ENCODE measurements around the gene SEPTIN3.

The SEPTIN3 gene, protein sequence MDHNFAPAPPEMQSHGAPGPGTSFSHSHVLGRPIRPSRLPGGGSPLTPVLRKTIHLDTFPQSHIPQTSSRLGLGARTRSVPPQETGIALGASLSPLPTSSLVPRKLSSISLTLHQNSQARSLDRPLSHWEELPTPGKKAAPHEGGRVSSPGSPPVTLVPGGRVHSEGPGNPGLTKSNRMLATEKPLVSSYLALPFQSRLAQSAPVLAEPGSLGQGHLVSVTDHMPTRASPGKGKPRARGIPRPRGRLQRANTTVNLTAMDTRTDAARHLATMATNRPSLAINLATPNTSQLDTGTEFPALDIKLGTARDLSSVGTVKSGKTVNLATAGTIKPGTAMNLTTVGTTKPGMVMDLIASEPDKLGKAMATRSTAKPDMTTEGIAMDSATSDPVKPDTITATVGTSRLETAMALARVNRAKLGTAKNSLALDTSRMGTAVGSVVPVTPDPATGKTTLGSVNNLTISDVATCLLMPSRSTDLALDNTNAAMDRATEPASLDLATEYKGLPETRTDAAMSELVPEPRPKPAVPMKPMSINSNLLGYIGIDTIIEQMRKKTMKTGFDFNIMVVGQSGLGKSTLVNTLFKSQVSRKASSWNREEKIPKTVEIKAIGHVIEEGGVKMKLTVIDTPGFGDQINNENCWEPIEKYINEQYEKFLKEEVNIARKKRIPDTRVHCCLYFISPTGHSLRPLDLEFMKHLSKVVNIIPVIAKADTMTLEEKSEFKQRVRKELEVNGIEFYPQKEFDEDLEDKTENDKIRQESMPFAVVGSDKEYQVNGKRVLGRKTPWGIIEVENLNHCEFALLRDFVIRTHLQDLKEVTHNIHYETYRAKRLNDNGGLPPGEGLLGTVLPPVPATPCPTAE

DNA sequence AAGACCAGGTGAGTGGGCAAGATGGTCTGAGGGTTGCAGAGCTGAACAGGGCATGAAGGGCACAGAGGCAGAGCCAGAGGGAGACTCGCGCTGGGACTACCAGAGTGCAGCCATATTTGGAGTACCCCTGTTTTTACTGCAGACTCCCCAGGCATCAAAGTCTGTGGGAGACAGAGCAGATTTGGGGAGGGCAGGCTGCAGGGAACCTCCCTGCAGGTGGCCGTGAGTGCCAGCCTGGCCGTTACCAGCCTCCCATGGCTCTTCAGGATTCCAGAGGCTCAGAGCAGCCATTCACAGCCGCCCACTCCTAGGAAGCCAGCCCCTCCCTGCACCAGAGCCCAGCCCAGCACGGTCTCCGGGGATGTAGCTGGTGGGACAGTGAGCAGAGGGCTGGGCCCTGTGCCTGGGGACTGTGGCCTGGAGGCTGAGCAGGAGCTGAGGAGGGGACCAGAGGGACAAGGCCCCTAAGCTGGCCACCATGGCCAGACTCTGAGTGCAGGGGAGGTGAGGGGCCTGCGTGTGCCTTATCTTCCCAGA, at the start of gene SEPTIN3:
Gene SEPTIN3 (plus strand): TSS at position 334 of the 537 bp plus-strand sequence. CDS start 2,050 bp downstream, outside the sequence.
- no peak for DNase-seq

DNA sequence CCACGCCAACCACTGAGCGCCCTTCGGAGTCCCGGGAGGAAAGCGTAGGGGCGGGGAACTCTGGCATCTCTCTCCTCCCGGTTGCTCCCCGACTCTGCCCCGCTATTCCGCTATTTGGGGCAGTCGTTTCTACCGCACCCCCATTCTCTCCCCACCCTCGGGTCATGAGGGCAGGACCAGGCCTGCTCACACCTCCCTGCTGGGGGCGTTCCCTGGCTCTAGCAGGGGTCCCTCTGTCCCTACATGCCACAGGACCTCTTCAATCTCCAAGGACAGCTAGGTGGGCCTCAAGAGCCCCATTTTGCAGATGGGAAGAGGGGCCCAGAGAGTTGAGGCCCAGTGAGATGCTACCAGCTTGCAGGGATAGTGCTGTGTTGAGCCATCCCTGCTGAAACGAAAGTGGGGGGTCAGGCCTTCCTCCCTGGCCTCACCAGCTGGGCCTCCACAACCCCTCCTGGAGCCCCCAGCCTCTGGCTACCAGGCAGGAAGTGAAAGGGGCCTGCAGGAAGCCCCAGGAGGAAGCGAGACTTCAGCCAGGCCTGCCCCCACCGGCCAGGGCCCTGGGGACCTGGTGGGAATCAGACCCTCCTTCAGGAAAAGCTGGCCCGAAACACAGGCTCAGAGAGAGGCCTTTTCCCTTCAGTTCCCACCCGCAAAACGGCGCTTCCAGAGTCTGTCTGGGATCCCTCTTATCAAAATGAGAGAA, 48.8 kb upstream of the SEPTIN3 start:
- DNase-seq, result no peak

DNA sequence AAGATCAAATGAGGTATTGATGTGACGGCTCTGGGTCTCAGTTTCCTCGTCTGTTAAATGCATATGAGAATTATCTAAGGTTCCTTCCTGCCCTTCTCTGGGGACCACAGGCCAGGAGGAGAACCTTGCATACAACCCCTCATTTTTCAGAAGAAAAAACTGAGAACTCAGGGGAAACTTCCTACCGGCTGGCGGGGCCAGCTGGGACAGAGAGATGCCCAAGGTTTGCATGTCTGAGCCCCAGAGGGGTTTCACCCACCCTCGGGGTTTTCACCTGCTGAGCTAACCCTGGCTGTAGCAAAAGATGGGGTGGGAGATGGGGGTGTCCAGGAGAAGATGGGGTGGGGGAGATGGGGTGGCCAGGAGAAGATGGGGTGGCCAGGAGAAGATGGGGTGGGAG, 46.9 kb upstream of the SEPTIN3 start:
- no peak for DNase-seq

DNA sequence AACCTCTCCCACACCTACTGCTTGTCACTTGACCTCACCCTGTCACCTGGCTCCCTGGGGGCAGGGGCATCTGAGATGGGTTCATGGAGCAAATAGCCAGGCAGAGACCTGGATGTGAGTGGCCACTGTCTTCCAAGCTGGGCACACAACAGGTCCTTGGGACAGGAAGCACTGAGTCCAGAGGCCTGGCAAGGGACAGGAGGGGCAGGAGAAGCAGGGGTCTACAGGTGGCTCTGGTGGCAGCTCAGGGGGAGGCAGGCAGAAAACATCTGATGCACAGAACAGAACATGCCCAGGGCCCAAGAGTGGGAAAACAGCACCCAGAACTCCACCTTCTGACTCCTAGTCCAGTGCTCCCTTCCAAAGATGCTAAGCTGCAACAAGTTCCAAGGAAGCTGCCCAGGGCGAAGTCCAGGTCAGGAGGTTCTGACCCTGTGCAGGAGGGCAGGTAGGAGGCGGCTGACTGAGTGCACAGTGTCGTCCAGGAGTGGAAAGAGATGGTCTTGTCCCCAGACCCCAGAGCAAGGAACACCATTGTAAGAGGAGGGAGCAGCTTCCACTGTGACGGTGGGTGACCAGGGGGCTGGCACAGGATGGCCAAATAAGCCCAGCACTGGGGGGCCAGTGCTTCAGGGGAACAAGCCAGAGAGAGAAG, 46.2 kb upstream of the SEPTIN3 start:
- no peak for DNase-seq

DNA sequence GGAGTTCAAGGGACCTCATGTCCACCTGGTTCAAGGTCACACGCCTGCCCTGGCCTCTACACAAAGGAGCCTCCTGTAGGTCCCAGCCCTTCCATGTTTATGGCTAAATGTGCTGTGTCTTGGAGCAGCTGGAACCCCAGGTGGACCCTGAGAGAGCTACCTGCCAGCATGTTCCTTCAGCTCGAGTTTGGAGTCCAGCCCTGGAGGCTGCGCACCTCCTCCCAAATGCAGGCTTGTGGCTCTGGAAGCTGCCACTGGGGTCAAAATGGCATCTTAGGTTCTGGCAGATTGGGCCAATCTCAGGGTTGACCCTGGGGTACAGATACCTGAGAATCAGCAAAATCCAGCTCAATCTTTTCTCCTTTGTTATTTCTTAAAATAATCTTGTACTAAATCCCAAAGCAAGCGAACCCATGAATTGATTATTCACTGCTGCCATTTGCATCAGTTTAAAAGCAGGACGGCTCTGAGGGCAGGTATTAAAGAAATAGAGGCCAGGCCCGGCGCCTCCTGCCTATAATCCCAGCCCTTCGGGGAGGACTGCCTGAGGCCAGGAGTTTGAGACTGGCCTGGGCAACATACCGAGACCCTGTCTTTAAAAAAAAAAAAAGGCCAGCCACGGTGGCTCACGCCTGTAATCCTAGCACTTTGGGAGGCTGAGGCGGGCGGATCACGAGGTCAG, 45.5 kb upstream of the SEPTIN3 start:
- no peak for DNase-seq

DNA sequence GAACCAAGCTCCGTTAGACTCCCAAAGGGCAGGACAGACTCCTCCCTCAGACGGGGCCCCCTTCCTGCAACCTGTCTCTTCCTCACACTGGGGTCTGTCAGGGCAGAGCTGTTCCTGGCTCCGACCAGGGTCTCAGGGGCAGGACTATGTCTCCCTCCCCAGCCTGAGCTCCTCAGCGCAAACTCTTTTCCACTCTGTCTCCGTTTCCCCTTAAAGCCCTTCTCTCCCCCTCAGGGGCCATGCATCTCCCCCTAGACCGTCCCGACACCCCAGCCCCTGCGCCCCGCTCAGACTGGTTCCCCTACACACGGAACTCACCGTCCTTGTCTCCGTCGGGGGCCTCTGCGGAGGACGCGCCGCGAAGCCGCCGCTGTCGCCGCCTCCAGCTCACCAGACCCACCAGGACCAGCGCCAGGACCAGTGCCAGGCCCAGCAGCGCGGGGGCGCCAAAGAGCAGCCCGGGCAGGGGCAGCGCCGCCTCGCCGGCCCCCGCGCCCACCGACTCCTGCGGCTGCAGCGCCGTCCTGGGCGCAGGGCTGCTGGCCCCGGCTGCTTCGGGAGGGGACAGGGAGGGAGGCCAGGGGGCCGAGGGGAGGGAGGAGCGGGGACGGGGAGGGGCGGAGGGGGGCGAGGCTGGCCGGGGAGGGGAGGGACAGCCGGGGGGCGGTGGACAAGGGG, 43.3 kb upstream of the SEPTIN3 start:
- DNase-seq, result no peak

DNA sequence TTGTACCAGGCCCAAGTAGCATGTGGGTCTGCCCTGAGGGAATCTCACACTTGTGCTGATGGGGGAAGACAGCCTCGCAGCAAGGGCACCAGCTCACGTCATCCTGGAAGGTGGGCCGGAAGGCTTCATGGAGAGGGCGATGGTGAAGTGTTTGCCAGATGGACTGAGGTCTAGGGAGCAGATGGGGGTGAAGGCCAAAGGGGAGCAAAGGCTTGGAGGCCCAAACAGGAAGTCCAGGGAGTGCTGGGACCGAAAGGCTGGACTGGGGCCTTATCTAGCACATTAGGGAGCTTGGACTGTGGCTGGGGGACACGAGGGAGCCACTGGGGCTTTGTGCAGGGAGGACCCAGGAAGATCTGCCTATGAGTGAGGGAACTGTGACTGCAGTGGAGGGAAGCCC, 41.4 kb upstream of the SEPTIN3 start:
- no peak for DNase-seq

DNA sequence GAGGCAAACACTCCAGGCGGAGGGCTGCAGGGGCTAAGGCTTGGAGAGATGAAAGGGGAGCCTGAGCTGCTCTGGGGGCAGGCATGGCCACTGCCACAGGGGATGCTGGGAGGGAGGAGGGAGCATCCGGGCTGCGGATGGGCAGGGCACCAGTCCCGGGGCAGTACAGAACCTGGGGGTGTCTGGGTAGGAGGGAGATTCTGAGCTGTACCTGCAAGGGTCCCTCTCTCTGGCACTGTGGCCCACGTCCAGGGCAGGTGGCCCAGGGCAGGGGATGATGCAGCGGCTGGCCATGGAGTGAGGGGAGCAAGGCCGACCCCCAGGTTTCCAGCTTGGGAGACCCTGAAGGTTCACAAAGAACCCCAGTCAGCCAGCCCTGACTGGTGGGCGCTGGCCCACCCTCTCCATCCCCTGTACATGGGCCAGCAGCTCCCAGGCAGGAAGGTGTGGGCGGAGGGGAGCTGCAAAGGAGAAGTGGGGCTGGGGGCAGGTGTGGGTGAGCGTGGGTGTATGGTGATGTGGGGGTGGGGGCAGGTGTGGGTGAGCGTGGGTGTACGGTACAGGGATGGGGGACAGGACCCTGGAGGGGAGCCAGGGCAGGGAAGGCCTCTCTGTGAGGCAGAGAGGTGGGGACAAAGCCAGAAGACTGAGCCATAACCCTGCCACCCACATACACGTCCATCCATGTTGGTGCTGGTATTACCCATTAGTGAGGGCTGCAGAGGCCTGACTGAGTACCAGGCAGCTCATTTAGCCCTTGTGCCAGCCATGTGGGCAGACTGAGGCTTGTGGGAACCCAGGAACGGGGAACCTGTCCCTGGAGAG, 40.4 kb upstream of the SEPTIN3 start:
- DNase-seq, result no peak

DNA sequence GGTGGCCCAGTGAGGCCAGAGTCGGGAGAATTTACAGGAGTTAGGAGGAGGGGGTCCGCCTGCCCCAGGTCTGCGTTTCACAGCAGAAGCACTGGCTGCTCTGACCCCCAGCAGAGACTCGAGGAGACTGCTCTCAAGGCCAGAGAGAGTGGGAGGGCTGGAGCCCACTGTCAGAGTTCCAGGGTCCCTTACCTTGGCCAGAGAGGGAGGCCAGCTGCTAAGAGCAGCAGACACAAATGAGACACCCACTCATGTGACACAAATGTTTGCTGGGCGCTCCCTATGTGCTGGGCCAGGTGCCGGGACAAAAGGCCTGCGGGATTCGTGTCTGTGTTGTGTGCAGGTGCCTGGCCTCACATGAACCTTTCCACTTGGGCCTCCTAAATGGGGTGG, 39.8 kb upstream of the SEPTIN3 start:
- no peak for DNase-seq

DNA sequence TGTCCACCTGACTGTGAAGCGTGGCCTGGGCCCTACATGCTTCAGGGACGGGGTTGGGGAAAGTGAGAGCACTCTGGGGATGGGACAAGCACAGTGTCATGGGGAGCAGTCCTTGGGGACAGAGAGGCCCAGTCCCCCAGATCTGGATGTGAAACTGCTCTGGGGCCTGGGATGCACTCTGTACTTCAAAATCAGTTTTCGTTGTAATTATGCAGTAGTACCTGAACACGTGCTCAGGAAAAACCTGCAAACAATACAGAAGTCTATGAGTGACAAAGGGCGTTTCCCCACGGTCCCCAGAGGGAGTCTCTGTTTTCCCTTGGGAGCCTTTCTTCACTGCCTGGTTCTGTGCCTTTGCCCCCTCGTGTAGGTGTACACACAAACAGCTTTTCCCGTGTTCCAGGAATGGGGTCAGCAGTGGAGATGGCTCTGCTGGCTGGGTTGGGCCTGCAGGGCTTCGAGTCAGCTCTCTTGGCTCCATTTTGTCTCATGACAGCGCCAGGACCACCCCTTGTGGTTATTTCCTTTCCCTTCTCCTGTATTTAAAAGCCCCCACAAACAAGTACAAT, 37.5 kb upstream of the SEPTIN3 start:
- DNase-seq, result no peak

DNA sequence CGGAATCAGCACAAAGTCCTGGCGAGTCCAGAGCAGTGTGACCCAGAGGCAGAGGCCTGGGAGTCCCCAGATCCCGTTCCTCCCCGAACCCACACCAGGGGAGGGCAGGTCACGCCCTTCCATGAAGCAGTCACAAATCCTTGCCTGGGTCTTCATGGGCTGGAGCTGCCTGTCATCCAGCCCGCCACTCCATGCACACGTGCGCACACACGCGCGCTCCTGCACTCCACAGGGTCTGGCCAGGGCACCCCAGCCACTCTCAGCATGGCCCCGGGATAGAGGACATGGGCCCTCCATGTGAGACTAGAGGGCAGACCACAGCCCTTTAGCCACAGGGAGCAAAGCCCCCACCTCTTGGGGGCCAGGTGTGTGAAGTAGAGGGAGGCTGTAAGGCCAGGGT, 36.9 kb upstream of the SEPTIN3 start:
- DNase-seq, result no peak

DNA sequence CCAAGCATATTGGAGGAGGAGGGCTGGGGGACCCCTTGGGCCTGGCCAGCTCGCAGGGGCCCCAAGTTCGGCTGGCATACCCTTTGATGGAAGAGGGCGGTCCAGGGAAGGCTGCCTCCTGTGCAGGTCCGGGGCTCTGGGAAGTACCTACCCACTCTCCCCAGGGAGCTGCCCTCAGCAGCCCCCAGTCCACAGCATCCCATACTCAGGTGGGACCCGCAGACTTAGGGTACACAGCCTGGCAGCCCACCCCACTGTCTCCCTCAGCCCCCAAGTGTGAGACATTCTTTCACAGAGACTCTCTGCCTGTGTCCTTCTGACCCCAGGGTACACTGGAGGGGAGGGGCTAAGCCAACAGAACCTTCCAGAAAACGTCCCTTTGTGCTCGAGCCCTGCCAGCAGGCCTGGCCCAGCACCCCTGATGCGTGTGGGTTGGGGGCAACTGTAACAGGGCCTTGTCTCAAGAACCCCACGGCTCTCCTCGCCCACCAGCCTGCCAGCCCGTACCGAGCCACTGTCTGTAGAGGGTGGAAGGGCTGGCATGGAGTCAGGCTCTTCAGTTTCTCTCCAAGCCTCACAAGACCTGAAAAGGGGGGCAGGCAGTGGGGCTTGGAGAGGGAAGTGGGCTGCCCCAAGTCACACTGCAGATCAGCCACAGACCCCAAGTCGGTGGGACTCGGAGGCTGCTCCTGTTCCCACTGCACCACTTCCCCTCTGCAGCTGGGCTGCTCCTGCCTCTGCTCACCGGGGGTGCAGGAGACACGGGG, 35.6 kb upstream of the SEPTIN3 start:
- DNase-seq, result no peak

DNA sequence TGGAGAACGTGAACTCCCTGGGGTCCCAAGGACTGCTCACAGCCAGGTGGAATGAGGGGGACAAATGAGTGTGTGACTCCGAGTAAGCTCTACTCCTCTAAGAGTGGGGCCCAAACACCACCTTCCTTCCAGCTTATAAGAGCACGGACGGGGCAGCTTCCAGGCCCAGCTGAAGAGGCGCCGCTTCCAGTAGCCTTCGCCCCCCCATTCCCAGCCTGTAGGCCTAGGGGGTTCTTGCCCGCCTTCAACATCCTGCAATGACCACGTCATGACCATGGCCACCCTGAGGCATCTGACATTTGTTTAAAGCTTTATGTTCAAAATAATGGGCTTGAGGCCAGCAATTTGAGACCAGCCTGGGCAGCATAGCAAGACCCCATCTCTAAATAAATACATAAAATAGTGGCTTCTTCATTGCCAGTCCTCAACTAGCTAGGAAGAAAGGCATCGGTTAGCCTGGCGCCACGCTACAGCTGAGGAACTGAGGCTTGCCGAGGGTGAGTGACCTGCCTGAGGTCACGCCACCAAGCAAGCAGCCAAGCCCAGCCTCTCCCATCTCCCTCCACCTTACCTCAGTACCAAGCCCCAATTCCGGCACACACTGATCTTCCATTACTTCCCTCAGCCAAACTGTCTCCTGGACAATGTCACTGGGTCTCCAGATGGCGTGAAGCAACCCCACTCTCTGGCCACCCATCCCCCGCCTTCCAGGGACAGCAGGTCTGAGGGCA, 34.8 kb upstream of the SEPTIN3 start:
- DNase-seq, result no peak

DNA sequence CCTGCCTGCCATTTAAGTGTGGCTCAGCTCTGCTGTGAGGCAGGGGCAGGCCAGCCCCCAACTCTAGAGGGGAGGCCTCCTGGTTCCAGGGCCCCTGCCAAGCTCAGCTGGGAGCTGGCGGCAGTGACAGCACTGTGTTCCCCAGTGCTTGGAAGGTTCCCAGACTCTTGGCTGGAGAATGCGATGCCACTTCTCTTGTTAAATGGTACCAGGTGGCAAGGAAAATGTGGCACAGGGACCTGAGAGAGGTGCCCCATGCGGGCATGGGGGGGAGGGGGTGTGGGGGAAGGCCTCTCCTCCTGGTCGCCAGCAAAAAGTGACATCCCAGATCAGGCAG, 34.3 kb upstream of the SEPTIN3 start:
- no peak for DNase-seq

DNA sequence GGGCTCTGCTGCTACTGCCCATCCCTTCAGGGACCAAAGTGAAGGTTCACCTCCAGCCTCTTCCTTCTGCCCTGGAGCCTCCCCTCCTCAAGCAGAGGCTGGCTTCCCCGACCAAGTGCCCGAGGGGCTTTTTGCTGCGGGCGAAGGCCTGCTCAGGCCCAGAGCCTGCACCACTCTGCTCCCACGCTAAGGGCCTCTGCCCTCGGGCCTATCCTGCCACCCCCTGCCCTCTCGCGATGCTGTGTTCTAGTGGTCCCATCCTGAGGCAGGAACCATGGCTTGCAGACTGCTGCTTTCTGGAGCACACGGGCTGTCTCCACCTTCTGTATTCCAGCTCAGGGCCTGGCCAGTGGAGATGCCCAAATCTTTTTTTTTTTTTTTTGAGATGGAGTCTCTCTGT, 33.7 kb upstream of the SEPTIN3 start:
- no peak for DNase-seq

DNA sequence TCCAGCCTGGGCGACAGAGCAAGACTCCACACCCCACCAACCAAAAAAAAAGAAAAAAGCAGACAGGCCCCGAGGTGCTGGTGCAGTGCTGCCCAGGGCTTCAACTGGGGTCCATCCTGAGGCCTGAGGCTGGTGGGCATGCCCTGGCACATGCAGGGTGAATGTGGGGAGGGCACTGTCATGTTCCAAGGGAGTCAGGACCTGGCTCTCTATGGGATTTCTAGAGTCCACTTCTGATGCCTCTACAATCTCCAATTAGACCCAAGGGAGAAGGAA, 32.4 kb upstream of the SEPTIN3 start:
- no peak for DNase-seq

DNA sequence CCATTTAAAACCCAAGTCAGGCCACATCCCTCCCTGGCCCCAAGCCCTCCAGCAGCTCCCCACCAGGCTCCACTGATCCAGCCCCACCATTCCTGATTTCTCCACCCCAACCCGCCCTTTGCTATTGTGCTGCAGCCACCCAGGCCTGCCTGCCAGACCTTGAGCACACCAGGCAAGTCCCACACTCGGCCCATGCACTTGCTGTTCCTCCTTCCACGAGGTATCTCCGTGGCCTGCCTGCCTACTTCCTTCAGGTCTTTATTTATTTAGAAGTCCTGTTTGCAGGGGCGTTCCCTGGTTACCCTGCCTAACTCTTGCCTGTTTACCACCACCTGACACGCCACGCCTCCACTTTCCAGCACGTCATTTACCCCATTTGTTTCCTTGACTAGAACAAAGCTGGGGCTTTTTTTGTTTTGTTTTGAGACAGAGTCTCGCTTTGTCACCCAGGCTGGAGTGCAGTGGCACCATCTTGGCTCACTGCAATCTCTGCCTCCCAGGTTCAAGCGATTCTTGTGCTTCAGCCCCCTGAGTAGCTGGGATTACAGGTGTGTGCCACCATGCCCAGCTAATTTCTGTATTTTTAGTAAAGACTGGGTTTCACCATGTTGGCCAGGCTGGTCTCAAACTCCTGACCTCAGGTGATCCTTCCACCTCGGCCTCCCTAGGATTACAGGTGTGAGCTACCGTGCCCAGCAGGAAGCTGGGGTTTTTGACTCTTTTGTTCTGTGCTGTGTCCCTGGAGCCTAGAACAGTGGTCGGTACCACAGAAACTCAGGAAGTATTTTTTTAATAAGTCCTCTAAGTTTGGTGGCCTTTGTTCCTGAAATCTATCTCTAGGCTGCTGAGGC, 29.0 kb upstream of the SEPTIN3 start:
- DNase-seq, result no peak
